GM21515 (cell line): ENCODE data around the gene PPIB.

ENCODE experiments used
- ATAC-seq: cut with Tn5 transposase; IDR thresholded peaks from one replicate; pipeline ENCODE4 v1.9.1; 2021; ENCODE audit not compliant: unreplicated experiment

Gene PPIB

DNA sequence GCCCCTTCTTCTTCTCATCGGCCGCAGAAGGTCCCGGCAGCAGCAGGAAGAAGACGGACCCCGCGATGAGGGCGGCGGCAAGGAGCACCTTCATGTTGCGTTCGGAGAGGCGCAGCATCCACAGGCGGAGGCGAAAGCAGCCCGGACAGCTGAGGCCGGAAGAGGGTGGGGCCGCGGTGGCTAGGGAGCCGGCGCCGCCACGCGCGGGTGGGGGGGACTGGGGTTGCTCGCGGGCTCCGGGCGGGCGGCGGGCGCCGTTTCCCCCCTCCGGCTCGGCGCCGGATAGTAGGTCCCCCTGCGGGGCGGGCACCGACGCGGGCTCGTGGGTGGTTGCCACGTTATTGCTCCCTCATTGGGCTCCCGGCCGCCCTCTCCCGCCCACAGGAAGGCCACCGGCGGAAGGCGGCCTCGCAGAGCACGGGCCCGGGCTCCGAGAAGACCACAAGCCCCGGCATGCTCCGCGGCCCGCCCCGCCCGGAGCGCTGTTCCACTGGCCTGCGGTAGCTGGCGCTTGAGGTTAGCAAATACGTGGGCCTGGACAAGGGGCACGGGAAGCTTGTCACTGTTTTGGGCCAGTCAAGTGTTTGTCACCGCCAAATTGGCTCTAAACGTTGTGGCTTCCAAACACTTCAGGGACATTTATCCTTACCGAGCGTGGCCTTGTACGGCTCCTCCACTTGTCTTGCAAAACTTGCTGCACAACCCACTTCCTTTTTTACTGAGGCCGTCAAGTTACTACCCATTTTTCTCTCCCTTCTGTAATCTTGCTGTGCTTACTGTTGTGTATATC, at the start of gene PPIB:
Gene PPIB (minus strand): TSS at position 154 of the 790 bp plus-strand sequence. CDS start 36 bp downstream, at position 118.
- peak; percentile 88 for ATAC-seq

DNA sequence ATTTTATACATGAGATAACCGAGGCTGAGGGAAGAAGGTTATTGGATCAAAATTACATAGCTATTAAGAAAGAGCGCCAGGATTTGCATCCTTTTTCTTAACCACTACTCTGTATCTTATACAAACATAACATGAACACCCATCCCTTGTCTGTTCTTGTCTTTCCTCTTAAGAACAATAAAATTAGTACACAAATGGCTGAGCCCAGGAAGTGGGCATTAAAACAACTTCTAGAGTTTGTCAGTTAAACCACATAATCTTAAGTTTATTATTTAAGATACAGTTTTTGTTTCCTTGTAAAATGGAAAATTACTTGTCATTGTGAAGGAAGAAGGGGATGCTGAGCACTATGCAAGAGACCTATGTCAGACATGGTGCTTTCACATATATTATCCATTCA, 48.9 kb upstream of the PPIB start:
- ATAC-seq = no peak

DNA sequence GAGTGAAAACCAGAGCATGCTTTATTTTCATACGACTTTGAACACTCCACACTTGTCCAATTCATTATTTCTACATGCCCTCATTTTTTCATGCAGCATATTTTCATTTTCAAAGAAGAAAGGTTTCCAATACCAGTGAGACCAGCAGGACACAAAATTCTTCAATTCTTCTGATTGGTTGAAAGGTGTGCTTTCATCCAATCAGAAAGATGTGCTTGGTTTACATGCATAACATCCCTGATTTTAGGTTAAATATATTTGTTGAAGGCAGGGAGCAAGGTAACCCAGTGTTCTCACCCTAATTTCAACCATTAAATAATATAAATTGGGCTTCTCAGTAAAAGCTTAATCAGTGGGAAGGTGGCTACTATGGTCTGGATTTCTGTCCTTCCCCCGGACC, 47.5 kb upstream of the PPIB start:
- no peak for ATAC-seq

GRCh38 chr15:64209680-64210334, 47.0 kb upstream of the PPIB start:
- ATAC-seq = no peak

DNA sequence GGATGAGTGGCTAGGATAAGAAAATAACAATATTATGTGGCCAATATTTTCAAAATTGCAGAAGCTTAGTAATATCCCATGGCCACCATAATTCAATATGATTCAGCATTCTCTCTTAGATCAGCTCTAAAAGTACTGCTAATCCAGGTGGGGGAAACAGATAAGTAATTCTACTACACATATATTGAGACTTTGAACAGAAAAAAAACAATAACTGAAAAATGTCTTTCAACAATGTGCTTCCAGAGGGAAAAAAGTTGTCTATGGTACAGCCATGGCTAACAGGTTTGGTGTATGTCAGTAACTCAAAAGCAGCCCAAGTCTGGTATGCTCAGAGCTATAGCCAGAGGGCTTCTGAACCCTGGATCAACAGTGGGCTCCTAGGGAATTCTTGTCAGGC, 42.4 kb upstream of the PPIB start:
- no peak for ATAC-seq

GRCh38 chr15:64197425-64197824, 34.6 kb upstream of the PPIB start:
- no peak for ATAC-seq

- ATAC-seq = no peak
These were observed 31.1 kb upstream of the PPIB start for GRCh38 chr15:64193971-64194370.

DNA sequence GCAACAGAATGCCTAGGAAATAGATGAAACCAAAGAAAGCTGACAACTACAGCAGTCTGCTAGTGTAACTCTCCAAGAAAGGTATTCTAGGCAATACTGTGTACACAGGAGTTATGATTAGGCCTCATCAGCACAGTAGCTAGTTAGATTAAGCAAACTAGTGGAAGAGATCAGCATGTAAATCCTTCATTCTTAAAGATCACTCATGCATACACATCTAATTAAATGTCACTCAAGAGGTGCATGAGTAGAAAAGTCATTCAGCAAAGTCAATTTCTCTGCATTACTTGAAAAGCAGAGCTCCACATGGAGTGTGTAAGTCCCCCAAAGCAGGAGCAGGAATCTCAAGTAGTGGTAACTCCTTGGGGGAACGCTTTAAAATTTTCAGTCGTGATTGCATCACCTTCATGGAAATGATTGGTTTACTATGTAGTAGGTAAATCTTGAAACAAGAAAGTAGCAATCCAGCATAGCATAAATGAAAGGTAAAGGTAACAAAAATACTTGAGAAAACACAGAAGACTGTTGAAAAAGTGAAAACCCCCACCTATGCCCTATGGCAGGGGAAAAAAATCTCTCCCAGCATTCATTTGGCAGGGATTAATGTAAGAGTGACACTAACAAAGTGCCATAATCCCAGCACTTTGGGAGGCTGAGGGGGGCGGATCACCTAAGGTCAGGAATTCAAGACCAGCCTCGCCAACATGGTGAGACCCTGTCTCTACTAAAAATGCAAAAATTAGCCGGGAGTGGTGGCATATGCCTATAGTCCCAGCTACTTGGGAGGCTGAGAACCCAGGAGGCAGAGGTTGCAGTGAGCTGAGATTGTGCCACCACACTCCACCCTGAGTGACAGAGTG, 29.4 kb upstream of the PPIB start:
- ATAC-seq = no peak

DNA sequence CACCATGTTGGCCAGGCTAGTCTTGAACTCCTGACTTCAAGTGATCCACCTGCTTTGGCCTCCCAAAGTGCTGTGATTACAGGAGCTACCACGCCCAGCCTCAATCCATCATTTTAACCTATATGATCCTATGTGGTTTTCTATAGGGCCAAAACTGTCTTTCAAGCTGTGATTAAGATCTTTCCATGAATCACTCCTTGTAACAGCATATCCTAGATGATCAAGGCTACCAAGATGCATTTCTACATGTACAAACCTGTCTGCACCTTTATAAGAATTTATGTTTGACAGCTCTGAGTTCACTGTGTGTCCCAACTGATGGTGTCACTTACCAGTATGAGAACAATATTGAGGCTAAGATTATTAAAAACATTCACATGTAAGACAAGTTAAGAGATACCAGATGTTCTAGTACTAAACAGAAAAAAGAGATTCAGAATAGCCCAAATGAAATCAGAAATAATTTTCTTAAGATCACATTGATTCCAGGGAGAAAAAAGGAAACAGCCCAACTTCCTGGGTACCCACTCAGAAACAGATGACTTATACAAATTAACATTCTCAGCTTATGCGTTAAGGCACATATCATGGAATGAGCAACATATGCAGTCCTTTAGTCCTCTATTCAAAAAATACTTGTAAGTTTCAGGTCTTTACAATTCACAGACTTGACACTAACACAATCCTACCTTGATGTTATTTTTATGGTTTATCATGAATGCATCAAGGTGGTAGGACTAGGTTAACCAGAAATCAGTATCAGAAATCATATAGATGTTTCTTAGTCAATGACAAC, 24.8 kb upstream of the PPIB start:
- ATAC-seq = no peak

- ATAC-seq = no peak
These were observed 22.5 kb upstream of the PPIB start for GRCh38 chr15:64185146-64185911.

- ATAC-seq = no peak
These were observed 20.1 kb upstream of the PPIB start for GRCh38 chr15:64182859-64183370.

- no peak for ATAC-seq
These were observed 17.5 kb upstream of the PPIB start for GRCh38 chr15:64180235-64180824.

GRCh38 chr15:64166102-64166890, 3.5 kb upstream of the PPIB start:
- ATAC-seq = no peak

DNA sequence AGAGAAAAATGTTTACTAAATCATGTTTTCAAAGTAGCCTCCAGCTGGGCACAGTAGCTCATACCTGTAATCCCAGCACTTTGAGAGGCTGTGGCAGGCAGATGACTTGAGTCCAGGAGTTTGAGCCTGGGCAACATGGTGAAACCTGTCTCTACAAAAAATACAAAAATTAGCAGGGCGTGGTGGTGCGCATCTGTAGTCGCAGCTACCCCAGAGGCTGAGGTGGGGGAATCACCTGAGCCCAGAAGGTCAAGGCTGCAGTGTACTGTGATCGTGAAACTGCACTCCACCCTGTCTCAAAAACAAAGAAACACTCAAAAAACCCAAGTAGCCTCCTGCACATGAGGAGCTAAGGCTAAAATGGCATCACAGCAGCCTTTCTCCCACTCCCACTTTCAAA, 1.6 kb upstream of the PPIB start:
- ATAC-seq = no peak

DNA sequence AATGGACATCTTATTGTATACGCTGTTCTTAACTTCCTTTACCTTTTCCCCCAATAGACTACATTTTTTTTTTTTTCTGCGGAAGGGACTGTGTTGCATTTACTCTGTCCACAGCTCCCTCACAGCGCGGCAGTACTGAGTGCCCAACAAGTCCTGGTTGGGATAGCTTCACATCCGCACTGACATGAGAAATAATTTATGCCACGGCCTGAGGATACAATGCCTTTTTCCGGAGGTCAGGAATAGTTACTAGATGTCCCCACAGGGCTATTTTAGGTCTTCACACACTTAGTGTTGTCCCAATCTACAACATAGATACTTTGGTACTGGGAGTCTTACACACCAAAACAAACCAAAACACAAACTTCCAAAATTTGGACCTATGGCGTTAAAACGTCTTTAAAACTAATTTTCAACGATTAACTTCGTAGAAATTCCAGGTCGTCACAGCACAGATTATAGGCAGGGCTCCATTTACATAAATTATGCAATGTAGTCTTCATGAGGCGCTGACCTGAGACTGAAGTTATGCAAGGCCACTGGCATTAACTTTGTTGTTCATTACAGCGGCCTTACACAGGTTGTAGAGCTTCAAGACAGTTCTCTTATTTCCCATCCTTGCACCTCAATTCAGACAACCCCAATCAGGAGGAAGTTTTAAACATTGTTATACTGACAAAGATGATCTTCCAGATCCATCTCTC, 989 bp upstream of the PPIB start:
- ATAC-seq = peak; percentile 11

- no peak for ATAC-seq
These were observed 349 bp downstream of the PPIB start for GRCh38 chr15:64162478-64162868.

DNA sequence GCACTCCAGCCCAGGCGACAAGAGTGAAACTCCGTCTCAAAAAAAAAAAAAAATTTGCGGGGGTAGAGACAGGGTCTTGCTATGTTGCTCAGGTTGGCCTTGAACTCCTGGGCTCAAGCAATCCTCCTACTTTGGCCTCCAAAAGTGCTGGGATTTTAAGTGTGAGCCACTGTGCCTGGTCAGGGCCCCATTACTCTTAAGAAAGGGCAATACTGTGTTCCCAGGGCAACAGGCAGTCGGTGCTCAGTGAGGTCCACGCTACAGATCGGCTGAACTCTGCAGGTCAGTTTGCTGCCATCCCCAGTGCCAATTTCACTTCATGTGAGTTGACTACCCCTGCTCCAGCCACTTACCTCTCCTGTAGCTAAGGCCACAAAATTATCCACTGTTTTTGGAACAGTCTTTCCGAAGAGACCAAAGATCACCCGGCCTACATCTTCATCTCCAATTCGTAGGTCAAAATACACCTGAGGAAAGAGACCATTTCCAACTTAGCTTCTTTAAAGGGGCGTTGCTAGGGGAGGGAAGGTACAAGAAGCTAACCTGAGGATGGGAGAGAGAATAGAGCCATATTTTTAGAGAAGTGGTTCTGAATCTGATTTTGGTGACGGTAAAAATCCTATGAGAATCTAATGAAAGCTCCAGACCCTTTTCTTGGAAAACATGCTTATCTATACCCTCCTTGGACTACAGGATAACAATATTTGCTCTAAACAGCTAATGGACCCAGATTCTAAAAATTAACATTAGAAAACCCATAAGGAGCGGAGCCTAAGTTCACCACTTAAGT, 939 bp downstream of the PPIB start:
- no peak for ATAC-seq
